Mesendoderm (in vitro differentiated cells): ENCODE results near the gene ZNF521.

Experiments used
- DNase-seq: peaks from one replicate; pipeline ENCODE4 v3.0.0; 2013
- H2AK5ac ChIP-seq: 2 replicates; pipeline ENCODE4 v1.6.1; 2013; ENCODE audit warnings: low read length, inconsistent platforms
- H2BK120ac ChIP-seq: 2 replicates; pipeline ENCODE4 v1.6.1; 2013; ENCODE audit warnings: low read depth, mild to moderate bottlenecking, low read length, moderate library complexity, mixed read lengths
- H2BK15ac ChIP-seq: replicated peaks from 2 replicates; pipeline ENCODE4 v1.6.1; 2013; ENCODE audit warnings: low read depth, mild to moderate bottlenecking, moderate library complexity
- H2BK5ac ChIP-seq: 2 replicates; pipeline ENCODE4 v1.6.1; 2013; ENCODE audit warnings: low read length, inconsistent platforms
- H3K18ac ChIP-seq: 2 replicates; pipeline ENCODE4 v1.6.1; 2013; ENCODE audit warnings: mild to moderate bottlenecking, low read length, mixed read lengths
- H3K23ac ChIP-seq: one replicate; pipeline ENCODE4 v1.6.1; 2013; ENCODE audit warnings: low read length
- H3K27ac ChIP-seq: 2 replicates; pipeline ENCODE4 v1.5.1; 2013; ENCODE audit warnings: low read depth, mild to moderate bottlenecking, inconsistent platforms, low read length, moderate library complexity
- H3K27me3 ChIP-seq: 2 replicates; pipeline ENCODE4 v1.6.1; 2013; ENCODE audit warnings: low read length, control low read depth, mild to moderate bottlenecking, inconsistent platforms; ENCODE audit not compliant: insufficient read depth, poor library complexity
- H3K36me3 ChIP-seq: 2 replicates; pipeline ENCODE4 v1.6.1; 2013; ENCODE audit warnings: low read length, inconsistent platforms; ENCODE audit not compliant: control insufficient read depth, insufficient read depth
- H3K4ac ChIP-seq: one replicate; pipeline ENCODE4 v1.6.1; 2013; ENCODE audit warnings: low read depth, mild to moderate bottlenecking, low read length, moderate library complexity
- H3K4me1 ChIP-seq: 2 replicates; pipeline ENCODE4 v1.6.1; 2013; ENCODE audit warnings: low read depth, low read length, inconsistent platforms; ENCODE audit not compliant: control insufficient read depth
- H3K4me2 ChIP-seq: 2 replicates; pipeline ENCODE4 v1.6.1; 2013; ENCODE audit warnings: low read length
- H3K4me3 ChIP-seq: 2 replicates; pipeline ENCODE4 v1.5.1; 2013; ENCODE audit warnings: mild to moderate bottlenecking, low read length
- H3K56ac ChIP-seq: one replicate; pipeline ENCODE4 v1.6.1; 2013; ENCODE audit warnings: low read length
- H3K79me1 ChIP-seq: 2 replicates; pipeline ENCODE4 v1.6.1; 2013; ENCODE audit warnings: low read length, inconsistent platforms
- H3K79me2 ChIP-seq: 2 replicates; pipeline ENCODE4 v1.6.1; 2013; ENCODE audit warnings: mild to moderate bottlenecking, low read length; ENCODE audit not compliant: control insufficient read depth, insufficient read depth
- H3K9ac ChIP-seq: 2 replicates; pipeline ENCODE4 v1.6.1; 2013; ENCODE audit warnings: low read length, inconsistent platforms
- H4K5ac ChIP-seq: one replicate; pipeline ENCODE4 v1.6.1; 2013; ENCODE audit warnings: low read length
- H4K8ac ChIP-seq: one replicate; pipeline ENCODE4 v1.6.1; 2013; ENCODE audit warnings: low read depth, mild to moderate bottlenecking, control low read depth, low read length, moderate library complexity
- WGBS: extraction: QIAGEN DNeasy Blood & Tissue Kit; methylation state at CpG from one replicate; pipeline ENCODE4 v1.1.7; 2013; ENCODE audit warnings: low lambda C conversion rate, missing lambda C conversion rate; ENCODE audit not compliant: insufficient coverage; ENCODE audit errors: extremely low coverage; 5-methylcytosine and 5-hydroxymethylcytosine counted together

Gene ZNF521

GRCh38 chr18:25047421-25047820 lies 304.5 kb downstream of the ZNF521 start:
- Histone ChIP-seq H2BK5ac (no peak overlapping the region), H3K56ac (peak overlapping the region; percentile 45), H3K27ac (no peak overlapping the region), H2BK120ac (no peak overlapping the region), H3K4ac (no peak overlapping the region), H3K79me2 (no peaks in the 10 kb centered on the region), H2AK5ac (no peak overlapping the region), H3K18ac (no peak overlapping the region), H3K4me2 (no peak overlapping the region), H3K23ac (no peak overlapping the region), H2BK15ac (no peak overlapping the region), H3K4me3 (no peak overlapping the region), H3K79me1 (no peaks in the 10 kb centered on the region), H4K5ac (no peak overlapping the region), H3K36me3 (no peaks in the 10 kb centered on the region), H4K8ac (no peak overlapping the region), H3K4me1 (peaks cover 13% of the 10 kb centered on the region), H3K9ac (no peak overlapping the region), H3K27me3 (peaks cover 7% of the 10 kb centered on the region)
- no peak for DNase-seq
- no CpG with 5 or more reads among the region's 3 CpGs for WGBS

GRCh38 chr18:25044694-25045093 lies 307.3 kb downstream of the ZNF521 start:
- Histone ChIP-seq H3K23ac (no peak overlapping the region), H2BK15ac (no peak overlapping the region), H3K4me3 (no peak overlapping the region), H3K27ac (no peak overlapping the region), H3K36me3 (no peaks in the 10 kb centered on the region), H3K18ac (no peak overlapping the region), H3K4ac (no peak overlapping the region), H3K79me2 (no peaks in the 10 kb centered on the region), H2BK120ac (no peak overlapping the region), H4K8ac (no peak overlapping the region), H3K27me3 (peaks cover 3% of the 10 kb centered on the region), H3K79me1 (no peaks in the 10 kb centered on the region), H3K4me2 (no peak overlapping the region), H3K56ac (no peak overlapping the region), H3K4me1 (peaks cover 15% of the 10 kb centered on the region), H4K5ac (no peak overlapping the region), H2AK5ac (no peak overlapping the region), H3K9ac (no peak overlapping the region), H2BK5ac (no peak overlapping the region)
- DNase-seq, result no peak
- no CpG with 5 or more reads among the region's 2 CpGs for WGBS

GRCh38 chr18:25043104-25043503 lies 308.9 kb downstream of the ZNF521 start:
- Histone ChIP-seq H4K8ac (no peak overlapping the region), H2BK5ac (peak overlapping the region; percentile 54), H3K36me3 (no peaks in the 10 kb centered on the region), H3K4ac (peak overlapping the region; percentile 41), H3K27ac (peak overlapping the region; percentile 38), H3K23ac (no peak overlapping the region), H3K79me2 (no peaks in the 10 kb centered on the region), H2AK5ac (peak overlapping the region; percentile 34), H3K9ac (peak overlapping the region; percentile 11), H3K18ac (peak overlapping the region; percentile 1), H3K79me1 (no peaks in the 10 kb centered on the region), H3K56ac (peak overlapping the region; percentile 61), H3K4me2 (no peak overlapping the region), H3K4me1 (peaks cover 15% of the 10 kb centered on the region), H2BK120ac (peak overlapping the region; percentile 76), H4K5ac (no peak overlapping the region), H3K27me3 (peaks cover 3% of the 10 kb centered on the region), H2BK15ac (no peak overlapping the region), H3K4me3 (no peak overlapping the region)
- no CpG with 5 or more reads among the region's 4 CpGs for WGBS
- DNase-seq, result no peak

GRCh38 chr18:25042641-25043051 lies 309.3 kb downstream of the ZNF521 start:
- Histone ChIP-seq H3K18ac (no peak overlapping the region), H3K36me3 (no peaks in the 10 kb centered on the region), H2AK5ac (no peak overlapping the region), H3K79me1 (no peaks in the 10 kb centered on the region), H3K27ac (peak overlapping the region; percentile 38), H3K4ac (peak overlapping the region; percentile 22), H3K9ac (no peak overlapping the region), H3K23ac (no peak overlapping the region), H3K56ac (peak overlapping the region; percentile 61), H3K4me2 (no peak overlapping the region), H2BK5ac (peak overlapping the region; percentile 43), H3K79me2 (no peaks in the 10 kb centered on the region), H2BK15ac (no peak overlapping the region), H2BK120ac (no peak overlapping the region), H3K4me3 (no peak overlapping the region), H4K8ac (no peak overlapping the region), H3K4me1 (peaks cover 13% of the 10 kb centered on the region), H4K5ac (no peak overlapping the region), H3K27me3 (peaks cover 3% of the 10 kb centered on the region)
- WGBS, result no CpG with 5 or more reads among the region's 4 CpGs
- DNase-seq, result peak; percentile 36

- Histone ChIP-seq H3K27me3 (no peaks in the 10 kb centered on the region), H3K79me1 (no peaks in the 10 kb centered on the region), H4K8ac (no peak overlapping the region), H3K9ac (no peak overlapping the region), H2AK5ac (no peak overlapping the region), H3K27ac (peak overlapping the region; percentile 45), H4K5ac (no peak overlapping the region), H3K23ac (no peak overlapping the region), H3K36me3 (no peaks in the 10 kb centered on the region), H2BK120ac (no peak overlapping the region), H3K4me1 (peaks cover 11% of the 10 kb centered on the region), H3K56ac (peak overlapping the region; percentile 51), H3K4me3 (no peak overlapping the region), H3K18ac (peak overlapping the region; percentile 22), H3K79me2 (no peaks in the 10 kb centered on the region), H3K4me2 (no peak overlapping the region), H2BK5ac (peak overlapping the region; percentile 22), H2BK15ac (no peak overlapping the region), H3K4ac (peak overlapping the region; percentile 81)
- WGBS, result no CpG with 5 or more reads among the region's 3 CpGs
- no peak for DNase-seq
Measured at GRCh38 chr18:25039781-25040180, 312.2 kb downstream of the ZNF521 start.

GRCh38 chr18:25038261-25038660 lies 313.7 kb downstream of the ZNF521 start:
- Histone ChIP-seq H3K4me3 (no peak overlapping the region), H2BK120ac (peak overlapping the region; percentile 0), H3K79me2 (no peaks in the 10 kb centered on the region), H3K27ac (no peak overlapping the region), H3K79me1 (no peaks in the 10 kb centered on the region), H3K4ac (no peak overlapping the region), H3K4me1 (peaks cover 7% of the 10 kb centered on the region), H3K56ac (no peak overlapping the region), H4K5ac (no peak overlapping the region), H3K36me3 (no peaks in the 10 kb centered on the region), H2BK15ac (no peak overlapping the region), H2AK5ac (peak overlapping the region; percentile 4), H4K8ac (no peak overlapping the region), H2BK5ac (no peak overlapping the region), H3K4me2 (no peak overlapping the region), H3K27me3 (no peaks in the 10 kb centered on the region), H3K23ac (no peak overlapping the region), H3K18ac (peak overlapping the region; percentile 84), H3K9ac (no peak overlapping the region)
- no CpG with 5 or more reads among the region's 8 CpGs for WGBS
- no peak for DNase-seq
